ENCODE data around the gene CACNA1E. TPM values are rescaled to one million over a fixed set of nuclear protein-coding genes. Genes with fewer than 3 reads are reported as not detected.

The CACNA1E gene
- total and polyA plus RNA-seq, 5 donors from 2014 or later = not detected

- no peak for ATAC-seq (ENCODE audit: low read depth in 2 of 2)
- no peak overlapping the region for H3K4me3 Mint-ChIP-seq
- H3K9me3 Mint-ChIP-seq = peaks cover 0 to 4% (median 0%) of the 10 kb centered on the region in 7 donors
- H3K27me3 Mint-ChIP-seq = no peaks in the 10 kb centered on the region
- H3K27ac ChIP-seq (ENCODE audit: insufficient read depth, low read length, poor library complexity, severe bottlenecking) = no peak overlapping the region
- no peak overlapping the region for H3K27ac Mint-ChIP-seq
- H3K36me3 Mint-ChIP-seq = no peaks in the 10 kb centered on the region
- no peak overlapping the region for H3K4me3 ChIP-seq (ENCODE audit: low read depth, low read length)
- H3K27me3 ChIP-seq (ENCODE audit: control insufficient read depth, insufficient read depth, low read length) = no peaks in the 10 kb centered on the region
- no peak for DNase-seq
- no peaks in the 10 kb centered on the region for H3K9me3 ChIP-seq (ENCODE audit: control insufficient read depth in 2 of 2, low read length in 2 of 2)
- no peaks in the 10 kb centered on the region for H3K4me1 Mint-ChIP-seq
- H3K36me3 ChIP-seq (ENCODE audit: control insufficient read depth, insufficient read depth, low read length) = no peaks in the 10 kb centered on the region
- no peaks in the 10 kb centered on the region for H3K4me1 ChIP-seq (ENCODE audit: control insufficient read depth, insufficient read depth, low read length, poor library complexity, severe bottlenecking)
Observed at GRCh38 chr1:181607524-181607923, 124.2 kb downstream of the CACNA1E start.

GRCh38 chr1:181608386-181608785 is 125.1 kb downstream of the CACNA1E start:
- H3K9me3 Mint-ChIP-seq = peaks cover 0 to 4% (median 0%) of the 10 kb centered on the region in 7 donors
- H3K27ac ChIP-seq (ENCODE audit: insufficient read depth, low read length, poor library complexity, severe bottlenecking) = no peak overlapping the region
- H3K4me1 Mint-ChIP-seq = no peaks in the 10 kb centered on the region
- DNase-seq (no peak), ATAC-seq (ENCODE audit: low read depth in 2 of 2) (no peak)
- no peaks in the 10 kb centered on the region for H3K36me3 ChIP-seq (ENCODE audit: control insufficient read depth, insufficient read depth, low read length)
- no peaks in the 10 kb centered on the region for H3K27me3 ChIP-seq (ENCODE audit: control insufficient read depth, insufficient read depth, low read length)
- H3K4me3 ChIP-seq (ENCODE audit: low read depth, low read length) = no peak overlapping the region
- no peaks in the 10 kb centered on the region for H3K36me3 Mint-ChIP-seq
- H3K9me3 ChIP-seq (ENCODE audit: control insufficient read depth in 2 of 2, low read length in 2 of 2) = no peaks in the 10 kb centered on the region
- no peaks in the 10 kb centered on the region for H3K27me3 Mint-ChIP-seq
- H3K27ac Mint-ChIP-seq = no peak overlapping the region
- no peak overlapping the region for H3K4me3 Mint-ChIP-seq
- H3K4me1 ChIP-seq (ENCODE audit: control insufficient read depth, insufficient read depth, low read length, poor library complexity, severe bottlenecking) = no peaks in the 10 kb centered on the region

- H3K4me1 ChIP-seq (ENCODE audit: control insufficient read depth, insufficient read depth, low read length, poor library complexity, severe bottlenecking) = no peaks in the 10 kb centered on the region
Observed at GRCh38 chr1:181608948-181609347, 125.6 kb downstream of the CACNA1E start.

GRCh38 chr1:181612100-181612499 is 128.8 kb downstream of the CACNA1E start:
- H3K27ac ChIP-seq (ENCODE audit: insufficient read depth, low read length, poor library complexity, severe bottlenecking) = no peak overlapping the region
- Mint-ChIP-seq H3K27ac (no peak overlapping the region), H3K9me3 (peaks cover 0 to 6% (median 0%) of the 10 kb centered on the region in 7 donors), H3K36me3 (no peaks in the 10 kb centered on the region), H3K27me3 (no peaks in the 10 kb centered on the region), H3K4me1 (no peaks in the 10 kb centered on the region), H3K4me3 (no peak overlapping the region)
- DNase-seq = no peak
- H3K9me3 ChIP-seq (ENCODE audit: control insufficient read depth in 2 of 2, low read length in 2 of 2) = no peaks in the 10 kb centered on the region
- ATAC-seq (ENCODE audit: low read depth in 2 of 2) = no peak
- no peaks in the 10 kb centered on the region for H3K4me1 ChIP-seq (ENCODE audit: control insufficient read depth, insufficient read depth, low read length, poor library complexity, severe bottlenecking)
- H3K36me3 ChIP-seq (ENCODE audit: control insufficient read depth, insufficient read depth, low read length) = no peaks in the 10 kb centered on the region
- H3K4me3 ChIP-seq (ENCODE audit: low read depth, low read length) = no peak overlapping the region
- H3K27me3 ChIP-seq (ENCODE audit: control insufficient read depth, insufficient read depth, low read length) = no peaks in the 10 kb centered on the region

More at GRCh38 chr1:181608948-181609347, 125.6 kb downstream of the CACNA1E start:
- H3K27ac Mint-ChIP-seq = no peak overlapping the region
- Histone ChIP-seq H3K27me3 (ENCODE audit: control insufficient read depth, insufficient read depth, low read length) (no peaks in the 10 kb centered on the region), H3K36me3 (ENCODE audit: control insufficient read depth, insufficient read depth, low read length) (no peaks in the 10 kb centered on the region), H3K27ac (ENCODE audit: insufficient read depth, low read length, poor library complexity, severe bottlenecking) (no peak overlapping the region), H3K4me3 (ENCODE audit: low read depth, low read length) (no peak overlapping the region), H3K9me3 (ENCODE audit: control insufficient read depth in 2 of 2, low read length in 2 of 2) (no peaks in the 10 kb centered on the region)
- ATAC-seq (ENCODE audit: low read depth in 2 of 2) = no peak
- no peak overlapping the region for H3K4me3 Mint-ChIP-seq
- no peaks in the 10 kb centered on the region for H3K27me3 Mint-ChIP-seq
- H3K9me3 Mint-ChIP-seq = peaks cover 0 to 4% (median 0%) of the 10 kb centered on the region in 7 donors
- no peaks in the 10 kb centered on the region for H3K4me1 Mint-ChIP-seq
- H3K36me3 Mint-ChIP-seq = no peaks in the 10 kb centered on the region
- DNase-seq = no peak

- H3K27me3 ChIP-seq (ENCODE audit: control insufficient read depth, insufficient read depth, low read length) = peaks cover 3% of the 10 kb centered on the region
- Mint-ChIP-seq H3K27ac (no peak overlapping the region), H3K4me1 (no peaks in the 10 kb centered on the region), H3K27me3 (no peaks in the 10 kb centered on the region), H3K4me3 (no peak overlapping the region), H3K9me3 (peaks cover 0 to 2% (median 0%) of the 10 kb centered on the region in 7 donors), H3K36me3 (no peaks in the 10 kb centered on the region)
- H3K27ac ChIP-seq (ENCODE audit: insufficient read depth, low read length, poor library complexity, severe bottlenecking) = no peak overlapping the region
- H3K4me1 ChIP-seq (ENCODE audit: control insufficient read depth, insufficient read depth, low read length, poor library complexity, severe bottlenecking) = no peaks in the 10 kb centered on the region
- H3K4me3 ChIP-seq (ENCODE audit: low read depth, low read length) = no peak overlapping the region
- DNase-seq (no peak), ATAC-seq (ENCODE audit: low read depth in 2 of 2) (no peak)
- no peaks in the 10 kb centered on the region for H3K36me3 ChIP-seq (ENCODE audit: control insufficient read depth, insufficient read depth, low read length)
- no peaks in the 10 kb centered on the region for H3K9me3 ChIP-seq (ENCODE audit: control insufficient read depth in 2 of 2, low read length in 2 of 2)
Observed at GRCh38 chr1:181618559-181618958, 135.2 kb downstream of the CACNA1E start.

- Mint-ChIP-seq H3K4me3 (no peak overlapping the region), H3K36me3 (no peaks in the 10 kb centered on the region), H3K27ac (no peak overlapping the region), H3K4me1 (no peaks in the 10 kb centered on the region), H3K9me3 (peaks cover 0 to 1% (median 0%) of the 10 kb centered on the region in 7 donors), H3K27me3 (no peaks in the 10 kb centered on the region)
- DNase-seq (no peak), ATAC-seq (ENCODE audit: low read depth in 2 of 2) (no peak)
- no peak overlapping the region for H3K4me3 ChIP-seq (ENCODE audit: low read depth, low read length)
- peaks cover 3% of the 10 kb centered on the region for H3K27me3 ChIP-seq (ENCODE audit: control insufficient read depth, insufficient read depth, low read length)
- H3K36me3 ChIP-seq (ENCODE audit: control insufficient read depth, insufficient read depth, low read length) = no peaks in the 10 kb centered on the region
- H3K9me3 ChIP-seq (ENCODE audit: control insufficient read depth in 2 of 2, low read length in 2 of 2) = no peaks in the 10 kb centered on the region
- H3K4me1 ChIP-seq (ENCODE audit: control insufficient read depth, insufficient read depth, low read length, poor library complexity, severe bottlenecking) = no peaks in the 10 kb centered on the region
- no peak overlapping the region for H3K27ac ChIP-seq (ENCODE audit: insufficient read depth, low read length, poor library complexity, severe bottlenecking)
Observed at GRCh38 chr1:181620183-181620582, 136.9 kb downstream of the CACNA1E start.

- H3K27ac Mint-ChIP-seq = no peak overlapping the region
- Histone ChIP-seq H3K27me3 (ENCODE audit: control insufficient read depth, insufficient read depth, low read length) (peaks cover 7% of the 10 kb centered on the region), H3K36me3 (ENCODE audit: control insufficient read depth, insufficient read depth, low read length) (no peaks in the 10 kb centered on the region), H3K4me3 (ENCODE audit: low read depth, low read length) (no peak overlapping the region), H3K27ac (ENCODE audit: insufficient read depth, low read length, poor library complexity, severe bottlenecking) (no peak overlapping the region), H3K9me3 (ENCODE audit: control insufficient read depth in 2 of 2, low read length in 2 of 2) (no peaks in the 10 kb centered on the region), H3K4me1 (ENCODE audit: control insufficient read depth, insufficient read depth, low read length, poor library complexity, severe bottlenecking) (no peaks in the 10 kb centered on the region)
- H3K27me3 Mint-ChIP-seq = no peaks in the 10 kb centered on the region
- peaks cover 0 to 1% (median 0%) of the 10 kb centered on the region in 7 donors for H3K9me3 Mint-ChIP-seq
- no peaks in the 10 kb centered on the region for H3K36me3 Mint-ChIP-seq
- no peaks in the 10 kb centered on the region for H3K4me1 Mint-ChIP-seq
- ATAC-seq (ENCODE audit: low read depth in 2 of 2) (no peak), DNase-seq (no peak)
- H3K4me3 Mint-ChIP-seq = no peak overlapping the region
Observed at GRCh38 chr1:181623850-181624249, 140.5 kb downstream of the CACNA1E start.

GRCh38 chr1:181626279-181626938 is 143.1 kb downstream of the CACNA1E start:
- H3K4me1 Mint-ChIP-seq = no peaks in the 10 kb centered on the region
- DNase-seq (no peak), ATAC-seq (ENCODE audit: low read depth in 2 of 2) (no peak)
- H3K27me3 ChIP-seq (ENCODE audit: control insufficient read depth, insufficient read depth, low read length) = peaks cover 4% of the 10 kb centered on the region
- H3K4me1 ChIP-seq (ENCODE audit: control insufficient read depth, insufficient read depth, low read length, poor library complexity, severe bottlenecking) = no peaks in the 10 kb centered on the region
- peaks cover 0 to 1% (median 0%) of the 10 kb centered on the region in 7 donors for H3K9me3 Mint-ChIP-seq
- no peak overlapping the region for H3K4me3 Mint-ChIP-seq
- no peak overlapping the region for H3K27ac ChIP-seq (ENCODE audit: insufficient read depth, low read length, poor library complexity, severe bottlenecking)
- no peaks in the 10 kb centered on the region for H3K36me3 Mint-ChIP-seq
- H3K27ac Mint-ChIP-seq = no peak overlapping the region
- H3K4me3 ChIP-seq (ENCODE audit: low read depth, low read length) = no peak overlapping the region
- H3K36me3 ChIP-seq (ENCODE audit: control insufficient read depth, insufficient read depth, low read length) = no peaks in the 10 kb centered on the region
- H3K9me3 ChIP-seq (ENCODE audit: control insufficient read depth in 2 of 2, low read length in 2 of 2) = no peaks in the 10 kb centered on the region
- H3K27me3 Mint-ChIP-seq = no peaks in the 10 kb centered on the region
